H1 (cell line): ENCODE data around the gene ANAPC1. TPM values are rescaled to one million over a fixed set of nuclear protein-coding genes. Genes with fewer than 3 reads are reported as not detected.

Experiments used
- CTCF ChIA-PET: fragments of 300-600 bp; sonication (Branson Sonifier 250); formaldehyde crosslinking; loops from one replicate; lab custom pipeline; 2021; ENCODE audit not compliant: partially characterized antibody; lab: Charles Lee
- POLR2A ChIA-PET: fragments of 300-600 bp; sonication (Branson Sonifier 250); formaldehyde crosslinking; loops from one replicate; lab custom pipeline; 2021; ENCODE audit warnings: inconsistent platforms; ENCODE audit not compliant: partially characterized antibody; lab: Charles Lee
- DNase-seq, 2 experiments: peaks; one replicate each; pipeline versions ENCODE4 v3.0.0 to v3.0.0-alpha.2; 2010 to 2022; ENCODE audit warnings: low spot score in 2 of 2, low read depth in 1 of 2, mixed read lengths in 1 of 2
- FAIRE-seq: peaks from 2 replicates; lab custom pipeline; 2011; peaks lifted over from hg19 to GRCh38; lab: Jason Lieb, UNC
- H2AFZ ChIP-seq: 2 replicates; pipeline ENCODE4 v1.8.1; 2012; ENCODE audit warnings: low read length, inconsistent platforms
- H2AK5ac ChIP-seq: 2 replicates; pipeline ENCODE4 v1.6.1; 2013; ENCODE audit warnings: low read depth, low read length
- H2BK120ac ChIP-seq: replicated peaks from 2 replicates; pipeline ENCODE3; 2013; ENCODE audit warnings: low read depth, low read length, inconsistent platforms
- H2BK12ac ChIP-seq: 2 replicates; pipeline ENCODE4 v1.6.1; 2013; ENCODE audit warnings: low read depth, low read length
- H2BK15ac ChIP-seq: 2 replicates; pipeline ENCODE4 v1.6.1; 2013; ENCODE audit warnings: low read length
- H2BK20ac ChIP-seq: 2 replicates; pipeline ENCODE4 v1.6.1; 2013; ENCODE audit warnings: low read length
- H2BK5ac ChIP-seq: 2 replicates; pipeline ENCODE4 v1.6.1; 2013; ENCODE audit warnings: low read depth, low read length
- H3K14ac ChIP-seq: 2 replicates; pipeline ENCODE4 v1.6.1; 2013; ENCODE audit warnings: inconsistent platforms; ENCODE audit not compliant: insufficient read length
- H3K18ac ChIP-seq: 2 replicates; pipeline ENCODE4 v1.6.1; 2013; ENCODE audit warnings: low read length; ENCODE audit errors: extremely low read depth
- H3K23ac ChIP-seq: 2 replicates; pipeline ENCODE4 v1.6.1; 2013; ENCODE audit warnings: inconsistent platforms; ENCODE audit not compliant: insufficient read length
- H3K23me2 ChIP-seq: 2 replicates; pipeline ENCODE4 v1.6.1; 2013; ENCODE audit warnings: low read depth, low read length
- H3K27ac ChIP-seq: 2 replicates; pipeline ENCODE4 v1.6.1; 2011; ENCODE audit warnings: low read depth, low read length, inconsistent platforms
- H3K27me3 ChIP-seq, 4 experiments: replicated peaks in 1 of 4; 1 replicate in 1 of 4; 2 replicates in 3 of 4; pipeline versions ENCODE4 v1.6.1 to v1.8.1; 2011 to 2013; ENCODE audit warnings: low read length in 3 of 4, mild to moderate bottlenecking in 3 of 4, inconsistent platforms in 2 of 4, mixed read lengths in 2 of 4, moderate library complexity in 1 of 4; ENCODE audit not compliant: control insufficient read depth in 3 of 4, insufficient read depth in 3 of 4; ENCODE audit errors: extremely low read depth in 1 of 4
- H3K36me3 ChIP-seq, 4 experiments: 2 replicates each; pipeline versions ENCODE4 v1.6.1 to v1.8.1; 2011 to 2013; ENCODE audit warnings: mild to moderate bottlenecking in 4 of 4, low read length in 3 of 4, moderate library complexity in 2 of 4, control low read depth in 1 of 4, inconsistent platforms in 1 of 4; ENCODE audit not compliant: insufficient read depth in 4 of 4, control insufficient read depth in 2 of 4
- H3K4ac ChIP-seq: replicated peaks from 2 replicates; pipeline ENCODE3; 2013; ENCODE audit warnings: low read length, low read depth, mixed read lengths, inconsistent platforms; ENCODE audit not compliant: insufficient read length
- H3K4me1 ChIP-seq, 4 experiments: replicated peaks in 1 of 4; 1 replicate in 1 of 4; 2 replicates in 3 of 4; pipeline versions ENCODE4 v1.6.1 to v1.8.1; 2011 to 2013; ENCODE audit warnings: low read length in 3 of 4, inconsistent platforms in 2 of 4, mixed read lengths in 1 of 4; ENCODE audit not compliant: insufficient read depth in 4 of 4, control insufficient read depth in 3 of 4
- H3K4me2 ChIP-seq, 2 experiments: 2 replicates each; pipeline versions ENCODE4 v1.6.1 to v1.8.1; 2011 to 2013; ENCODE audit warnings: low read depth in 2 of 2, low read length in 2 of 2, control low read depth in 1 of 2, inconsistent platforms in 1 of 2, mild to moderate bottlenecking in 1 of 2; ENCODE audit not compliant: insufficient read depth in 1 of 2
- H3K4me3 ChIP-seq, 4 experiments: fragments of 200-600, 300-600 bp in 1 of 4; sonication (generic), shearing (Covaris generic), sonication (Bioruptor Twin) in 1 of 4; 2 replicates each; pipeline versions ENCODE4 v1.5.1 to v1.8.1; 2011 to 2016; ENCODE audit warnings: low read length in 4 of 4, low read depth in 3 of 4, control low read depth in 2 of 4, inconsistent platforms in 2 of 4, mild to moderate bottlenecking in 2 of 4, mixed read lengths in 1 of 4, moderate library complexity in 1 of 4; ENCODE audit not compliant: insufficient read depth in 2 of 4; ENCODE audit errors: extremely low read depth in 1 of 4
- H3K56ac ChIP-seq: replicated peaks from 2 replicates; pipeline ENCODE3; 2013; ENCODE audit warnings: low read depth, mild to moderate bottlenecking, mixed read lengths, low read length, inconsistent platforms; ENCODE audit not compliant: insufficient read length
- H3K79me1 ChIP-seq: 2 replicates; pipeline ENCODE4 v1.6.1; 2013; ENCODE audit warnings: low read depth, low read length, control low read depth
- H3K79me2 ChIP-seq, 2 experiments: 2 replicates each; pipeline versions ENCODE4 v1.6.1 to v1.8.1; 2012 to 2013; ENCODE audit warnings: low read length in 2 of 2, mild to moderate bottlenecking in 2 of 2, inconsistent platforms in 1 of 2; ENCODE audit not compliant: insufficient read depth in 2 of 2, control insufficient read depth in 1 of 2
- H3K9ac ChIP-seq, 4 experiments: replicated peaks in 1 of 4; 1 replicate in 1 of 4; 2 replicates in 3 of 4; pipeline versions ENCODE4 v1.6.1 to v1.8.1; 2011 to 2013; ENCODE audit warnings: low read depth in 3 of 4, low read length in 3 of 4, control low read depth in 2 of 4, mild to moderate bottlenecking in 2 of 4, moderate library complexity in 2 of 4, inconsistent platforms in 1 of 4; ENCODE audit errors: extremely low read depth in 1 of 4
- H3K9me3 ChIP-seq, 2 experiments: 2 replicates each; pipeline versions ENCODE4 v1.6.1 to v1.8.1; 2012 to 2013; ENCODE audit warnings: mild to moderate bottlenecking in 2 of 2, moderate library complexity in 2 of 2, control low read depth in 1 of 2, inconsistent platforms in 1 of 2, low read depth in 1 of 2, low read length in 1 of 2, mixed read lengths in 1 of 2; ENCODE audit not compliant: insufficient read depth in 2 of 2
- H4K20me1 ChIP-seq, 2 experiments: replicated peaks in 1 of 2; 2 replicates each; pipeline versions ENCODE3 to v1.8.1; 2011 to 2013; ENCODE audit warnings: inconsistent platforms in 2 of 2, low read length in 2 of 2, mild to moderate bottlenecking in 1 of 2; ENCODE audit not compliant: insufficient read depth in 2 of 2, control insufficient read depth in 1 of 2
- H4K5ac ChIP-seq: 2 replicates; pipeline ENCODE4 v1.6.1; 2013; ENCODE audit warnings: low read length, low read depth, mixed read lengths, inconsistent platforms; ENCODE audit not compliant: insufficient read length
- H4K8ac ChIP-seq: 2 replicates; pipeline ENCODE4 v1.8.0; 2013; ENCODE audit warnings: mild to moderate bottlenecking, moderate library complexity, low read length, inconsistent platforms; ENCODE audit not compliant: insufficient read depth; ENCODE audit errors: extremely low read depth
- H4K91ac ChIP-seq: replicated peaks from 2 replicates; pipeline ENCODE3; 2013; ENCODE audit warnings: low read length, mixed read lengths, inconsistent platforms; ENCODE audit not compliant: insufficient read length
- BRCA1 ChIP-seq: IDR thresholded peaks from 2 replicates; pipeline ENCODE4 v1.6.1; 2012; ENCODE audit warnings: low read depth, low read length, improper control_type of control experiment
- GABPA ChIP-seq: IDR thresholded peaks from 2 replicates; pipeline ENCODE4 v1.6.1; 2011; ENCODE audit warnings: mild to moderate bottlenecking, low read length, moderate library complexity, borderline replicate concordance; ENCODE audit not compliant: insufficient read depth
- HDAC2 ChIP-seq, 2 experiments: fragments of 300-600 bp in 1 of 2; sonication (generic) in 1 of 2; IDR thresholded peaks; 2 replicates each; pipeline ENCODE4 v1.6.1; 2011 to 2012; ENCODE audit warnings: low read depth in 2 of 2, low read length in 2 of 2, mild to moderate bottlenecking in 2 of 2, moderate library complexity in 2 of 2, borderline replicate concordance in 1 of 2, inconsistent platforms in 1 of 2
- NRF1 ChIP-seq: IDR thresholded peaks from 2 replicates; pipeline ENCODE4 v1.6.1; 2011; ENCODE audit warnings: mild to moderate bottlenecking, low read depth, low read length, improper control_type of control experiment
- RNF2 ChIP-seq: fragments of 200-900, 300-1000 bp; sonication (generic); IDR thresholded peaks from 2 replicates; pipeline ENCODE4 v1.7.1; 2016; ENCODE audit warnings: borderline replicate concordance, low read depth, mild to moderate bottlenecking, antibody characterized with exemption, low read length; ENCODE audit not compliant: poor library complexity, severe bottlenecking; ENCODE audit errors: missing control alignments
- RXRA ChIP-seq: IDR thresholded peaks from 2 replicates; pipeline ENCODE4 v1.6.1; 2011; ENCODE audit warnings: low read depth, mild to moderate bottlenecking, low read length, moderate library complexity; ENCODE audit not compliant: insufficient read depth
- SAP30 ChIP-seq: fragments of 300-600 bp; sonication (generic); IDR thresholded peaks from 2 replicates; pipeline ENCODE4 v1.7.1; 2012; ENCODE audit warnings: low read length, moderate library complexity, mild to moderate bottlenecking, inconsistent platforms; ENCODE audit not compliant: insufficient read depth, insufficient replicate concordance
- SRF ChIP-seq: IDR thresholded peaks from 2 replicates; pipeline ENCODE4 v1.6.1; 2011; ENCODE audit warnings: mild to moderate bottlenecking, low read depth, low read length, moderate library complexity
- WGBS, 2 experiments: shearing (Covaris generic) in 1 of 2; methylation state at CpG; one replicate each; pipeline versions ENCODE4 v1.1.6 to v1.1.7; 2013 to 2015; ENCODE audit warnings: low lambda C conversion rate in 2 of 2, mixed read lengths in 2 of 2, inconsistent platforms in 1 of 2, low coverage in 1 of 2, missing lambda C conversion rate in 1 of 2; ENCODE audit not compliant: insufficient replicate concordance in 2 of 2, insufficient coverage in 1 of 2, insufficient read length in 1 of 2; ENCODE audit errors: extremely low coverage in 1 of 2, missing lambda C conversion rate in 1 of 2; 5-methylcytosine and 5-hydroxymethylcytosine counted together
- polyA plus RNA-seq, 7 experiments: library from polyadenylated mRNA; depleted of rRNA in 3 of 7; stranded (reverse) in 5 of 7; unstranded in 2 of 7; fragments of >200 nt in 5 of 7; fragments of 200-250 nt in 2 of 7; gene quantifications; 1 replicate in 5 of 7; 2 replicates in 1 of 7; 4 replicates in 1 of 7; pipeline versions ENCODE4 v1.2.1 to v1.2.3, GENCODE V29; 2011 to 2013; ENCODE audit warnings: missing spikeins in 2 of 7, mixed read lengths in 2 of 7
- total RNA-seq: library from RNA; stranded (reverse); fragmentation: NEBNext Ultra II Directional; extraction: Animal tissue kit (Norgen Biotek cat#: 25700); gene quantifications from 2 replicates; pipeline ENCODE4 v1.2.1, GENCODE V29; 2021

Gene ANAPC1
- total and polyA plus RNA-seq, 2 of the 8 experiments (the other 6 are each of a cell fraction or from before 2014, with no cell fraction given) = 46.6 to 107 TPM

- Histone ChIP-seq H2BK120ac (no peak overlapping the region), H4K8ac (peak overlapping the region; percentile 75), H3K9ac (peak overlapping the region; percentile 42 to 77 (median 56)), H3K23me2 (peaks cover 7% of the 10 kb centered on the region), H4K5ac (no peak overlapping the region), H3K56ac (peak overlapping the region; percentile 74), H2BK15ac (no peak overlapping the region), H3K14ac (no peak overlapping the region), H3K4me3 (peak overlapping the region; percentile 62 to 98 (median 77)), H3K36me3 (no peaks in the 10 kb centered on the region), H2AFZ (no peak overlapping the region), H3K23ac (no peak overlapping the region), H4K91ac (no peak overlapping the region), H3K4me2 (peak overlapping the region; percentile 72 to 83), H3K18ac (peak overlapping the region; percentile 2; the same call in 1 of the 2 replicates), H3K4ac (no peak overlapping the region), H2BK12ac (no peak overlapping the region), H3K27ac (no peak overlapping the region; the same call in 1 of the 2 replicates), H3K79me2 (no peaks in the 10 kb centered on the region; a peak in 1 of 4 replicates), H3K27me3 (peaks cover 0 to 20% (median 11%) of the 10 kb centered on the region in 4 experiments; a peak in 5 of 7 replicates), H2BK20ac (no peak overlapping the region), H2AK5ac (no peak overlapping the region), H2BK5ac (peak overlapping the region; percentile 7; the same call in 1 of the 2 replicates), H3K79me1 (no peaks in the 10 kb centered on the region), H4K20me1 (peaks cover 2% of the 10 kb centered on the region in 2 experiments), H3K4me1 (peaks cover 2 to 13% (median 4%) of the 10 kb centered on the region in 4 experiments; a peak in 5 of 7 replicates), H3K9me3 (no peaks in the 10 kb centered on the region)
- no peak for DNase-seq
- POLR2A ChIA-PET = interaction anchor here (1.1 to 7.2 kb wide), 3 partner anchors 11 to 149 kb away, joined by 3 to 33 read pairs (median 5); partner anchors contain the start of gene ANAPC1
- no peak for FAIRE-seq
- CTCF ChIA-PET = interaction anchor here (0.8 to 2.5 kb wide), 11 partner anchors 9 to 153 kb away, joined by 3 to 8 read pairs (median 5); no protein-coding TSS in a partner anchor
- WGBS, 2 experiments = 2% methylated on average over 52 of the region's 70 CpGs; no CpG with 5 or more reads in 1 of the 2 experiments
- no peak for TF ChIP-seq BRCA1
- no peak for TF ChIP-seq SAP30
- no peak for TF ChIP-seq NRF1
- TF ChIP-seq RNF2 = peak; percentile 47
- TF ChIP-seq RXRA = no peak
- TF ChIP-seq HDAC2 (IDR thresholded peaks at IDR 0.05; ENCODE audit: borderline replicate concordance in 1 of 2, low read depth in 2 of 2, low read length in 2 of 2) = peak in 1 of 2 experiments; percentile 9; a peak in 1 of 4 replicates
- TF ChIP-seq SRF = no peak
- TF ChIP-seq GABPA = no peak
Observed at GRCh38 chr2:111898703-111899514, 14.9 kb upstream of the ANAPC1 start.
